Measurements from ENCODE around the gene NEFH.

Gene NEFH

GRCh38 chr22:29499852-29500251 lies 19.8 kb downstream of the NEFH start:
- Histone ChIP-seq H3K9ac (ENCODE audit: insufficient read length, low read depth) (no peak overlapping the region), H3K27me3 (ENCODE audit: insufficient read depth, insufficient read length) (no peaks in the 10 kb centered on the region), H3K4me1 (ENCODE audit: insufficient read depth, insufficient read length) (no peaks in the 10 kb centered on the region), H3K9me3 (ENCODE audit: insufficient read depth, low read length) (0 out of 2 replicates have a peak, but pooled peaks cover under 1% of the 10 kb centered on the region), H3K36me3 (ENCODE audit: insufficient read depth, insufficient read length, low read length) (peaks cover 9% of the 10 kb centered on the region), H3K4me3 (ENCODE audit: insufficient read length, low read depth) (no peak overlapping the region)
- no peak for DNase-seq (ENCODE audit: low read depth, low spot score)
- TF ChIP-seq YY1 (IDR thresholded peaks at IDR 0.05; ENCODE audit: insufficient read depth, insufficient read length) (no peak), SUZ12 (IDR thresholded peaks at IDR 0.05; ENCODE audit: extremely low read depth, insufficient read depth, insufficient read length) (no peak), ZNF274 (IDR thresholded peaks at IDR 0.05; ENCODE audit: low read depth, low read length) (no peak)

- H3K9ac ChIP-seq (ENCODE audit: insufficient read length, low read depth) = peak overlapping the region; percentile 70
- no peak for DNase-seq (ENCODE audit: low read depth, low spot score)
- peaks cover 31% of the 10 kb centered on the region for H3K36me3 ChIP-seq (ENCODE audit: insufficient read depth, insufficient read length, low read length)
- TF ChIP-seq SUZ12 (IDR thresholded peaks at IDR 0.05; ENCODE audit: extremely low read depth, insufficient read depth, insufficient read length) = no peak
- TF ChIP-seq YY1 (IDR thresholded peaks at IDR 0.05; ENCODE audit: insufficient read depth, insufficient read length) = no peak
- no peak for TF ChIP-seq ZNF274 (IDR thresholded peaks at IDR 0.05; ENCODE audit: low read depth, low read length)
- no peaks in the 10 kb centered on the region for H3K4me1 ChIP-seq (ENCODE audit: insufficient read depth, insufficient read length)
- no peaks in the 10 kb centered on the region for H3K27me3 ChIP-seq (ENCODE audit: insufficient read depth, insufficient read length)
- no peaks in the 10 kb centered on the region for H3K9me3 ChIP-seq (ENCODE audit: insufficient read depth, low read length)
- no peak overlapping the region for H3K4me3 ChIP-seq (ENCODE audit: insufficient read length, low read depth)
Observed at GRCh38 chr22:29503811-29504372, 23.9 kb downstream of the NEFH start.

GRCh38 chr22:29509298-29509697 lies 29.3 kb downstream of the NEFH start:
- DNase-seq (ENCODE audit: low read depth, low spot score) = no peak
- H3K9ac ChIP-seq (ENCODE audit: insufficient read length, low read depth) = no peak overlapping the region
- TF ChIP-seq SUZ12 (IDR thresholded peaks at IDR 0.05; ENCODE audit: extremely low read depth, insufficient read depth, insufficient read length) (no peak), YY1 (IDR thresholded peaks at IDR 0.05; ENCODE audit: insufficient read depth, insufficient read length) (no peak), ZNF274 (IDR thresholded peaks at IDR 0.05; ENCODE audit: low read depth, low read length) (no peak)
- no peaks in the 10 kb centered on the region for H3K4me1 ChIP-seq (ENCODE audit: insufficient read depth, insufficient read length)
- H3K4me3 ChIP-seq (ENCODE audit: insufficient read length, low read depth) = no peak overlapping the region
- H3K9me3 ChIP-seq (ENCODE audit: insufficient read depth, low read length) = no peaks in the 10 kb centered on the region
- peaks cover 66% of the 10 kb centered on the region for H3K36me3 ChIP-seq (ENCODE audit: insufficient read depth, insufficient read length, low read length)
- no peaks in the 10 kb centered on the region for H3K27me3 ChIP-seq (ENCODE audit: insufficient read depth, insufficient read length)

- H3K36me3 ChIP-seq (ENCODE audit: insufficient read depth, insufficient read length, low read length) = peaks cover 66% of the 10 kb centered on the region
Observed at GRCh38 chr22:29509815-29510214, 29.8 kb downstream of the NEFH start.

GRCh38 chr22:29510542-29510941 lies 30.5 kb downstream of the NEFH start:
- Histone ChIP-seq H3K36me3 (ENCODE audit: insufficient read depth, insufficient read length, low read length) (peaks cover 70% of the 10 kb centered on the region), H3K9ac (ENCODE audit: insufficient read length, low read depth) (no peak overlapping the region), H3K27me3 (ENCODE audit: insufficient read depth, insufficient read length) (no peaks in the 10 kb centered on the region), H3K4me1 (ENCODE audit: insufficient read depth, insufficient read length) (no peaks in the 10 kb centered on the region), H3K9me3 (ENCODE audit: insufficient read depth, low read length) (no peaks in the 10 kb centered on the region), H3K4me3 (ENCODE audit: insufficient read length, low read depth) (no peak overlapping the region)
- TF ChIP-seq ZNF274 (IDR thresholded peaks at IDR 0.05; ENCODE audit: low read depth, low read length) (no peak), SUZ12 (IDR thresholded peaks at IDR 0.05; ENCODE audit: extremely low read depth, insufficient read depth, insufficient read length) (no peak), YY1 (IDR thresholded peaks at IDR 0.05; ENCODE audit: insufficient read depth, insufficient read length) (no peak)
- no peak for DNase-seq (ENCODE audit: low read depth, low spot score)

More at GRCh38 chr22:29509815-29510214, 29.8 kb downstream of the NEFH start:
- Histone ChIP-seq H3K9ac (ENCODE audit: insufficient read length, low read depth) (no peak overlapping the region), H3K9me3 (ENCODE audit: insufficient read depth, low read length) (no peaks in the 10 kb centered on the region), H3K4me1 (ENCODE audit: insufficient read depth, insufficient read length) (no peaks in the 10 kb centered on the region), H3K4me3 (ENCODE audit: insufficient read length, low read depth) (no peak overlapping the region), H3K27me3 (ENCODE audit: insufficient read depth, insufficient read length) (no peaks in the 10 kb centered on the region)
- no peak for TF ChIP-seq ZNF274 (IDR thresholded peaks at IDR 0.05; ENCODE audit: low read depth, low read length)
- no peak for TF ChIP-seq YY1 (IDR thresholded peaks at IDR 0.05; ENCODE audit: insufficient read depth, insufficient read length)
- no peak for TF ChIP-seq SUZ12 (IDR thresholded peaks at IDR 0.05; ENCODE audit: extremely low read depth, insufficient read depth, insufficient read length)
- DNase-seq (ENCODE audit: low read depth, low spot score) = no peak

GRCh38 chr22:29511126-29511862 lies 31.3 kb downstream of the NEFH start:
- DNase-seq (ENCODE audit: low read depth, low spot score) = no peak
- H3K27me3 ChIP-seq (ENCODE audit: insufficient read depth, insufficient read length) = no peaks in the 10 kb centered on the region
- TF ChIP-seq SUZ12 (IDR thresholded peaks at IDR 0.05; ENCODE audit: extremely low read depth, insufficient read depth, insufficient read length) (no peak), YY1 (IDR thresholded peaks at IDR 0.05; ENCODE audit: insufficient read depth, insufficient read length) (no peak), ZNF274 (IDR thresholded peaks at IDR 0.05; ENCODE audit: low read depth, low read length) (no peak)
- H3K9ac ChIP-seq (ENCODE audit: insufficient read length, low read depth) = no peak overlapping the region
- no peaks in the 10 kb centered on the region for H3K4me1 ChIP-seq (ENCODE audit: insufficient read depth, insufficient read length)
- no peak overlapping the region for H3K4me3 ChIP-seq (ENCODE audit: insufficient read length, low read depth)
- H3K36me3 ChIP-seq (ENCODE audit: insufficient read depth, insufficient read length, low read length) = peaks cover 73% of the 10 kb centered on the region
- H3K9me3 ChIP-seq (ENCODE audit: insufficient read depth, low read length) = no peaks in the 10 kb centered on the region

- Histone ChIP-seq H3K9ac (ENCODE audit: insufficient read length, low read depth) (no peak overlapping the region), H3K36me3 (ENCODE audit: insufficient read depth, insufficient read length, low read length) (peaks cover 73% of the 10 kb centered on the region), H3K9me3 (ENCODE audit: insufficient read depth, low read length) (no peaks in the 10 kb centered on the region), H3K4me1 (ENCODE audit: insufficient read depth, insufficient read length) (no peaks in the 10 kb centered on the region), H3K27me3 (ENCODE audit: insufficient read depth, insufficient read length) (no peaks in the 10 kb centered on the region), H3K4me3 (ENCODE audit: insufficient read length, low read depth) (no peak overlapping the region)
- TF ChIP-seq ZNF274 (IDR thresholded peaks at IDR 0.05; ENCODE audit: low read depth, low read length) (no peak), SUZ12 (IDR thresholded peaks at IDR 0.05; ENCODE audit: extremely low read depth, insufficient read depth, insufficient read length) (no peak), YY1 (IDR thresholded peaks at IDR 0.05; ENCODE audit: insufficient read depth, insufficient read length) (no peak)
- no peak for DNase-seq (ENCODE audit: low read depth, low spot score)
Observed at GRCh38 chr22:29512031-29512430, 32.0 kb downstream of the NEFH start.
